ENCODE data around the gene NTRK1.

DNA sequence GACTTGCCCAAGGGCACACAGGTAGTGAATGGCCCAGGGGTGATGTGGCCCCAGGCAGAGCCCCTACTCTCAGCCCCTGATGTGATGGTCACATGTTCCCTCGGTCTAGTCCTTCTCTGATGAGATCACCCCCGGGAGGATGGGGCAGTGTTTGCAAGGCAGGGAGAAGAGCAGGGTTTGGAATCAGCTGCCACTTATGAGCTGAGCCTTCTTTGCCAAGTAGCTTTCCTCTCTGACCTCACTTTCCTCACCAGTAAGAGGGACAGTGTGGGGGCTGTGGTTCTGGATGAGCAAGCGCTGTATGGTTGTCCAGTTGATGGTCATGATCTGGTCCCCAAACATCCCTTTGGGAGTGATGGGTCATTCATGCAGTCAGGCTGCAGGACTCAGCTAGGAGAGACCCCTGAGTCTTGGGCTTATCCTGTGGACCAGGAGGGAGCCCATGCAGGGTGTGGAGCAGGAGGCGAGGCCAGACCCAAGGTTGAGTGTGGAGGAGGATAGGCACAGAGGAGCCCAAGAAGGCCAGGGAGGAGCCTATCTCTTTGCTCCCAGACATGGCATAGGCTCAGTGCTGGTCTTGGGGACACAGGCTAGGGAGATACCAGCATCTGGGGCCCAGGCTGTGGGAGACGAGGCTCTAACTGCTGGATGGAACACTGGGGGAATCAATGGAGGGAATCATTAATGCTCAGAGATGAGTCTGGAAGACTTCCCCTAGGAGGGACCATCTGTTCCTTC lies 16.9 kb downstream of the NTRK1 start:
- TF ChIP-seq, protein P1, sequence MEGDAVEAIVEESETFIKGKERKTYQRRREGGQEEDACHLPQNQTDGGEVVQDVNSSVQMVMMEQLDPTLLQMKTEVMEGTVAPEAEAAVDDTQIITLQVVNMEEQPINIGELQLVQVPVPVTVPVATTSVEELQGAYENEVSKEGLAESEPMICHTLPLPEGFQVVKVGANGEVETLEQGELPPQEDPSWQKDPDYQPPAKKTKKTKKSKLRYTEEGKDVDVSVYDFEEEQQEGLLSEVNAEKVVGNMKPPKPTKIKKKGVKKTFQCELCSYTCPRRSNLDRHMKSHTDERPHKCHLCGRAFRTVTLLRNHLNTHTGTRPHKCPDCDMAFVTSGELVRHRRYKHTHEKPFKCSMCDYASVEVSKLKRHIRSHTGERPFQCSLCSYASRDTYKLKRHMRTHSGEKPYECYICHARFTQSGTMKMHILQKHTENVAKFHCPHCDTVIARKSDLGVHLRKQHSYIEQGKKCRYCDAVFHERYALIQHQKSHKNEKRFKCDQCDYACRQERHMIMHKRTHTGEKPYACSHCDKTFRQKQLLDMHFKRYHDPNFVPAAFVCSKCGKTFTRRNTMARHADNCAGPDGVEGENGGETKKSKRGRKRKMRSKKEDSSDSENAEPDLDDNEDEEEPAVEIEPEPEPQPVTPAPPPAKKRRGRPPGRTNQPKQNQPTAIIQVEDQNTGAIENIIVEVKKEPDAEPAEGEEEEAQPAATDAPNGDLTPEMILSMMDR (IDR thresholded peaks at IDR 0.05; ENCODE audit: low read depth, low read length), result no peak
- no peak for TF ChIP-seq POLR2A (IDR thresholded peaks at IDR 0.05; ENCODE audit: extremely low read depth, insufficient read length)
